ENCODE measurements around the gene ADAM12.

Gene ADAM12

GRCh38 chr10:126087796-126088505 lies 300.3 kb downstream of the ADAM12 start:
- no peak for DNase-seq (ENCODE audit: extremely low spot score)
- POLR2A ChIA-PET = no interaction called here
- no peak for TF ChIP-seq CTCF (IDR thresholded peaks at IDR 0.05; ENCODE audit: control extremely low read depth, extremely low read depth, low read depth, missing control alignments)
- CTCF ChIA-PET = no interaction called here

- TF ChIP-seq CTCF (IDR thresholded peaks at IDR 0.05; ENCODE audit: control extremely low read depth, extremely low read depth, low read depth, missing control alignments) = no peak
- DNase-seq (ENCODE audit: extremely low spot score) = no peak
- CTCF ChIA-PET = no interaction called here
- POLR2A ChIA-PET = no interaction called here
Measured at GRCh38 chr10:126087153-126087680, 301.1 kb downstream of the ADAM12 start.

- TF ChIP-seq CTCF (IDR thresholded peaks at IDR 0.05; ENCODE audit: control extremely low read depth, extremely low read depth, low read depth, missing control alignments) = no peak
- ChIA-PET POLR2A (no interaction called here), CTCF (interaction anchor here (0.9 kb wide), 1 partner anchor 12 kb away, joined by 3 read pairs; no protein-coding TSS in a partner anchor)
- no peak for DNase-seq (ENCODE audit: extremely low spot score)
Measured at GRCh38 chr10:126085806-126086205, 302.5 kb downstream of the ADAM12 start.

GRCh38 chr10:126084369-126084768 lies 303.9 kb downstream of the ADAM12 start:
- DNase-seq (ENCODE audit: extremely low spot score) = no peak
- no peak for TF ChIP-seq CTCF (IDR thresholded peaks at IDR 0.05; ENCODE audit: control extremely low read depth, extremely low read depth, low read depth, missing control alignments)
- CTCF ChIA-PET = interaction anchor here (1.2 to 1.5 kb wide), 3 partner anchors 10 to 14 kb away, joined by 3 to 4 read pairs (median 3); no protein-coding TSS in a partner anchor
- POLR2A ChIA-PET = no interaction called here

- ChIA-PET CTCF (interaction anchor here (1.2 to 1.5 kb wide), 3 partner anchors 8 to 16 kb away, joined by 3 to 4 read pairs (median 3); no protein-coding TSS in a partner anchor), POLR2A (no interaction called here)
- no peak for DNase-seq (ENCODE audit: extremely low spot score)
- TF ChIP-seq CTCF (IDR thresholded peaks at IDR 0.05; ENCODE audit: control extremely low read depth, extremely low read depth, low read depth, missing control alignments) = no peak
Measured at GRCh38 chr10:126083009-126083408, 305.3 kb downstream of the ADAM12 start.

GRCh38 chr10:126081841-126082466 lies 306.3 kb downstream of the ADAM12 start:
- no peak for DNase-seq (ENCODE audit: extremely low spot score)
- no peak for TF ChIP-seq CTCF (IDR thresholded peaks at IDR 0.05; ENCODE audit: control extremely low read depth, extremely low read depth, low read depth, missing control alignments)
- ChIA-PET CTCF (interaction anchor here (1.1 kb wide), 1 partner anchor 10 kb away, joined by 4 read pairs; no protein-coding TSS in a partner anchor), POLR2A (no interaction called here)
